Body of pancreas (tissue), 4 donors: ENCODE data around the gene MMP25.

ENCODE experiments used
- CTCF ChIP-seq, 7 experiments: fragments of 450-650 bp in 4 of 7; fragments of 200-600 bp in 3 of 7; sonication (generic) in 3 of 7; IDR thresholded peaks; one replicate each; pipeline ENCODE4 v1.5.1; 2016 to 2019; ENCODE audit warnings: antibody characterized with exemption in 7 of 7
- POLR2A ChIP-seq, 3 donors: fragments of 450-650 bp; IDR thresholded peaks; one replicate each; pipeline ENCODE4 v1.6.1; 2016; ENCODE audit warnings: antibody characterized with exemption in 3 of 3, mild to moderate bottlenecking in 2 of 3

GRCh38 chr16:3085868-3086595 is 39.7 kb downstream of the MMP25 start:
- TF ChIP-seq POLR2A (IDR thresholded peaks at IDR 0.05) (no peak), CTCF (IDR thresholded peaks at IDR 0.05) (no peak)
